Neuronal stem cell (in vitro differentiated cells): Measurements from ENCODE around the gene FOXO1.

ENCODE experiments used
- DNase-seq: peaks from one replicate; pipeline ENCODE4 v3.0.0-alpha.2; 2013; ENCODE audit warnings: low spot score
- H2AFZ ChIP-seq: one replicate; pipeline ENCODE4 v1.6.1; 2013; ENCODE audit warnings: mild to moderate bottlenecking, low read length, inconsistent platforms
- H2AK5ac ChIP-seq: 2 replicates; pipeline ENCODE4 v1.6.1; 2013; ENCODE audit warnings: low read depth, mild to moderate bottlenecking, inconsistent platforms, low read length, moderate library complexity, mixed read lengths
- H2BK120ac ChIP-seq: 2 replicates; pipeline ENCODE4 v1.6.1; 2013; ENCODE audit warnings: low read depth, mild to moderate bottlenecking, inconsistent platforms, low read length, moderate library complexity, mixed read lengths
- H2BK12ac ChIP-seq: one replicate; pipeline ENCODE4 v1.6.1; 2013; ENCODE audit warnings: low read length, inconsistent platforms
- H2BK15ac ChIP-seq: 2 replicates; pipeline ENCODE4 v1.6.1; 2013; ENCODE audit warnings: mild to moderate bottlenecking, low read length, inconsistent platforms, mixed read lengths
- H2BK5ac ChIP-seq: one replicate; pipeline ENCODE4 v1.6.1; 2013; ENCODE audit warnings: inconsistent platforms, mild to moderate bottlenecking, low read length, moderate library complexity
- H3K14ac ChIP-seq: one replicate; pipeline ENCODE4 v1.6.1; 2013; ENCODE audit warnings: low read length, inconsistent platforms
- H3K18ac ChIP-seq: 2 replicates; pipeline ENCODE4 v1.6.1; 2013; ENCODE audit warnings: low read length, inconsistent platforms
- H3K23ac ChIP-seq: 2 replicates; pipeline ENCODE4 v1.6.1; 2013; ENCODE audit warnings: low read depth, mild to moderate bottlenecking, mixed read lengths, low read length, inconsistent platforms; ENCODE audit not compliant: poor library complexity
- H3K27ac ChIP-seq: replicated peaks from 3 replicates; pipeline ENCODE4 v1.5.1; 2013; ENCODE audit warnings: low read length, inconsistent platforms
- H3K27me3 ChIP-seq, 3 experiments: 2 replicates each; pipeline ENCODE4 v1.6.1; 2013; ENCODE audit warnings: low read length in 3 of 3, mild to moderate bottlenecking in 2 of 3, inconsistent platforms in 1 of 3, low read depth in 1 of 3, mixed read lengths in 1 of 3, moderate library complexity in 1 of 3; ENCODE audit not compliant: control insufficient read depth in 3 of 3, insufficient read depth in 3 of 3
- H3K36me3 ChIP-seq, 2 donors: replicated peaks in 1 of 2; 2 replicates each; pipeline ENCODE4 v1.6.1; 2013; ENCODE audit warnings: low read length in 2 of 2; ENCODE audit not compliant: control insufficient read depth in 2 of 2, insufficient read depth in 2 of 2
- H3K4ac ChIP-seq: 2 replicates; pipeline ENCODE4 v1.6.1; 2013; ENCODE audit warnings: inconsistent platforms, mild to moderate bottlenecking, low read length, moderate library complexity
- H3K4me1 ChIP-seq, 2 donors: 1 replicate in 1 of 2; 2 replicates in 1 of 2; pipeline ENCODE4 v1.6.1; 2013; ENCODE audit warnings: low read length in 2 of 2, low read depth in 1 of 2; ENCODE audit not compliant: control insufficient read depth in 2 of 2, insufficient read depth in 1 of 2
- H3K4me2 ChIP-seq: one replicate; pipeline ENCODE4 v1.6.1; 2013; ENCODE audit warnings: mild to moderate bottlenecking, low read length, inconsistent platforms; ENCODE audit not compliant: insufficient read depth, poor library complexity, severe bottlenecking
- H3K4me3 ChIP-seq, 2 donors: 2 replicates each; pipeline ENCODE4 v1.5.1; 2013; ENCODE audit warnings: low read length in 2 of 2, mild to moderate bottlenecking in 2 of 2, inconsistent platforms in 1 of 2, moderate library complexity in 1 of 2
- H3K79me1 ChIP-seq: one replicate; pipeline ENCODE4 v1.6.1; 2013; ENCODE audit warnings: low read depth, mild to moderate bottlenecking, inconsistent platforms, low read length, moderate library complexity
- H3K9ac ChIP-seq: one replicate; pipeline ENCODE4 v1.6.1; 2013; ENCODE audit warnings: mild to moderate bottlenecking, low read depth, low read length, inconsistent platforms; ENCODE audit not compliant: poor library complexity
- H3K9me3 ChIP-seq, 2 donors: replicated peaks in 1 of 2; 2 replicates each; pipeline versions ENCODE3 to v1.6.1; 2013; ENCODE audit warnings: low read length in 2 of 2, mild to moderate bottlenecking in 2 of 2, inconsistent platforms in 1 of 2, low read depth in 1 of 2, mixed read lengths in 1 of 2, moderate library complexity in 1 of 2; ENCODE audit not compliant: control insufficient read depth in 2 of 2, insufficient read depth in 1 of 2
- H4K8ac ChIP-seq: one replicate; pipeline ENCODE4 v1.6.1; 2013; ENCODE audit warnings: low read depth, mild to moderate bottlenecking, inconsistent platforms, low read length, moderate library complexity
- H4K91ac ChIP-seq: one replicate; pipeline ENCODE4 v1.6.1; 2013; ENCODE audit warnings: low read length, low read depth, mild to moderate bottlenecking, inconsistent platforms; ENCODE audit not compliant: poor library complexity
- WGBS, 2 donors: extraction: QIAGEN DNeasy Blood & Tissue Kit; methylation state at CpG; one replicate each; pipeline ENCODE4 v1.1.7; 2013; ENCODE audit warnings: missing lambda C conversion rate in 2 of 2, mixed read lengths in 1 of 2; ENCODE audit not compliant: insufficient read length in 2 of 2, insufficient replicate concordance in 1 of 2; ENCODE audit errors: extremely low coverage in 2 of 2; 5-methylcytosine and 5-hydroxymethylcytosine counted together

FOXO1 gene

DNA sequence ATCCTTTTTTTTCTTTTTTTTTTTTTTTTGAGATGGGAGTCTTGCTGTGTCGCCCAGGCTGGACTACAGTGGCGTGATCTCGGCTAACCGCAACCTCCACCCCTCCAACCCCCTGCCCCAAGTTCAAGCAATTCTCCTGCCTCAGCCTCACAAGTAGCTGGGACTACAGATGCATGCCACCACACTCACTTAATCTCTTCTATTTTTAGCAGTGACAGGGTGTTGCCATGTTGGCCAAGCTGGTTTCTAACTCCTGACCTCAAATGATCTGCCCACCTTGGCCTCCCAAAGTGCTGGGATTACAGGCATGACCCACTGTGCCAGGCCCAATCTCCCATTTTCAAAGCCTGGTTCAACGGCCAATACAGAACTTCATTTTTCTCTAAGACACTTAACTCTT, 9.1 kb downstream of the FOXO1 start:
- no peak overlapping the region for H2BK5ac ChIP-seq
- peaks cover 3% of the 10 kb centered on the region for H3K79me1 ChIP-seq
- H3K4ac ChIP-seq, result no peak overlapping the region
- no peaks in the 10 kb centered on the region for H3K36me3 ChIP-seq
- DNase-seq, result no peak
- H2BK15ac ChIP-seq, result no peak overlapping the region
- H4K91ac ChIP-seq, result no peak overlapping the region
- no peak overlapping the region for H3K27ac ChIP-seq
- peaks cover 0 to 24% of the 10 kb centered on the region in 2 donors for H3K9me3 ChIP-seq
- H3K4me3 ChIP-seq, result no peak overlapping the region
- no peak overlapping the region for H3K4me2 ChIP-seq
- no peaks in the 10 kb centered on the region for H3K27me3 ChIP-seq
- no peak overlapping the region for H2BK12ac ChIP-seq
- no peak overlapping the region for H4K8ac ChIP-seq
- no CpG with 5 or more reads among the region's 5 CpGs for WGBS, 2 donors
- no peak overlapping the region for H3K18ac ChIP-seq
- peaks cover 4 to 8% of the 10 kb centered on the region in 2 donors for H3K4me1 ChIP-seq
- H3K9ac ChIP-seq, result no peak overlapping the region
- H3K23ac ChIP-seq, result no peak overlapping the region
- H3K14ac ChIP-seq, result no peak overlapping the region
- H2BK120ac ChIP-seq, result no peak overlapping the region
- no peak overlapping the region for H2AFZ ChIP-seq
- no peak overlapping the region for H2AK5ac ChIP-seq

DNA sequence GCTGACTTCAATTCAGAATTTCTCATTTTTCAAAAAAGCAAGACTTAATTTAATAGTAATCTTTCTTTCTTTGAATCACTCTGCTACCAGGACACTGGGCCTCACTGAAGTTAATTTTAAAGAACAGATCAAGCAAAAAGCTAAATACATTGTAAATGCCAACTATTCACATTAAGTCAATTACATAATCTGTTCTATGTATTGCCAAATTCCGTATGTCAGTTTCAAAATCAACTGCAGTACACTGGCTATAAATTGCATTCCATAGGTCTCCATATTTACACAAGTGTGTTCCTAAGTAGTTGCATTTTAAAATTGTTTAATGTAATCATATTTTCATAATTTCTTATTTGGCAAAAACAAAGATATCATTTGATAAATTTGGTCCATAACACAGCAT, 10.1 kb downstream of the FOXO1 start:
- Histone ChIP-seq H3K36me3 (no peaks in the 10 kb centered on the region), H3K4me3 (no peak overlapping the region), H3K4ac (no peak overlapping the region), H3K4me1 (peaks cover 4 to 6% of the 10 kb centered on the region in 2 donors), H3K27me3 (no peaks in the 10 kb centered on the region), H2BK120ac (no peak overlapping the region), H4K91ac (no peak overlapping the region), H2AFZ (no peak overlapping the region), H4K8ac (no peak overlapping the region), H2AK5ac (no peak overlapping the region), H3K23ac (no peak overlapping the region), H2BK12ac (no peak overlapping the region), H3K27ac (no peak overlapping the region), H3K14ac (no peak overlapping the region), H3K79me1 (peaks cover 6% of the 10 kb centered on the region), H3K18ac (no peak overlapping the region), H3K9me3 (peaks cover 0 to 25% of the 10 kb centered on the region in 2 donors), H2BK5ac (no peak overlapping the region), H3K9ac (no peak overlapping the region), H3K4me2 (no peak overlapping the region), H2BK15ac (no peak overlapping the region)
- no CpG with 5 or more reads among the region's 1 CpG for WGBS, 2 donors
- no peak for DNase-seq

DNA sequence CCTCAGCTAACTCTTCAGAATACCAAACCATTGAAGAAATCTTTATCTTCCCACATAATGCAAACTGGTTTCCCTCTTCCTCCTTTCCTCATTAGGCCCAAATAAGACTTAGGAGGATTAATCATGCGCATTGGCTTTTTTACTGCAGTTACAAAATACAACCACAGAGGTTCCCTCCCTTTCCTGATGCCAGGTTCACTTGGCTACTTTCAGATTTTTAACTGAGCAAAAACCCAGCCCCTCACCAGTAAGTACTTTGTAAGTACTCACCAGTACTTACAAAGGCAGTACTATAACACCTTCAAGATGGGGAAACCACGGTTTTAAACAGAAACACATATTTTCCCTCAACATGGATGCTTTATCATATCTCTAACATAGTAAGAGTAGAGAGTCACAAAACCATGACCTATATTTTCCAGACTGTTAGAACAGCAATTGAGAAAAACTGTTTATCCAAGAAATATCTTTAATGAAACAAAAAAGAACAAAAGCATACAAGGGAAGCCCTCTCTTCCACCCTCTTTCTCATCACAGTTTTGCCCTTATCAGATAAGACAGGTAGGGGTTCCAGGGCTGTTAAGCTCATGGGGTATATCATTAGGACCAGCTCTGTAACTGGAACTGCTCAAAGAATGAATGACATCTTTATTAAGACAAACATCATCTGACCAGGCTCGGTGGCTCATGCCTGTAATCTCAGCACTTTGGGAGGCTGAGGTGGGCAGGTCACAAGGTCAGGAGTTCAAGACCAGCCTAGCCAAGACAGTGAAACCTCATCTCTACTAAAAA, 12.7 kb downstream of the FOXO1 start:
- Histone ChIP-seq H3K9ac (no peak overlapping the region), H3K23ac (no peak overlapping the region), H3K4ac (no peak overlapping the region), H3K9me3 (peaks cover 0 to 19% of the 10 kb centered on the region in 2 donors), H4K8ac (no peak overlapping the region), H2AK5ac (no peak overlapping the region), H2BK120ac (no peak overlapping the region), H3K79me1 (peaks cover 6% of the 10 kb centered on the region), H3K27ac (no peak overlapping the region), H4K91ac (no peak overlapping the region), H3K4me2 (no peak overlapping the region), H2BK12ac (no peak overlapping the region), H3K4me1 (peaks cover 0 to 15% of the 10 kb centered on the region in 2 donors), H3K27me3 (no peaks in the 10 kb centered on the region), H3K14ac (no peak overlapping the region), H2BK15ac (no peak overlapping the region), H3K36me3 (no peaks in the 10 kb centered on the region), H2AFZ (no peak overlapping the region), H3K4me3 (no peak overlapping the region), H3K18ac (no peak overlapping the region), H2BK5ac (no peak overlapping the region)
- no CpG with 5 or more reads among the region's 3 CpGs for WGBS, 2 donors
- DNase-seq, result no peak

DNA sequence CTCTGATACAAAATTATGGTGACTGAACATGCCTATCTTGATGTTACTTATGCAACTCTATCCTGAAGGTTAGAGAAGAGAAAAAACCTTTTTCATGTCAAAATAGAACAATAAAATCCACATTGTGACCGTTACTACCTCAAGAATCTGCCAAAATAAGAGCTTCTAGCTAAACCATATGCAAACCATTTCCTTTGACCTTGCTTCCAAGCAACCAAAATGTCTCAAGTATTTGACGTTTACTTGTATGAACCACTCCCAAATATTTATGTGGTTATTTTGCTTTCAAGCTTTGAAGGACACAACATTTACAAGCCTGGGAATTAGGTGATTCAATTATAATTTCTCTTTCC, 13.9 kb downstream of the FOXO1 start:
- Histone ChIP-seq H3K14ac (no peak overlapping the region), H2BK12ac (no peak overlapping the region)

More for the DNA sequence above, 13.9 kb downstream of the FOXO1 start:
- no peaks in the 10 kb centered on the region for H3K27me3 ChIP-seq
- no peak overlapping the region for H2AK5ac ChIP-seq
- H3K4me1 ChIP-seq, result peaks cover 3 to 22% of the 10 kb centered on the region in 2 donors
- no peak overlapping the region for H2AFZ ChIP-seq
- no peak overlapping the region for H3K18ac ChIP-seq
- no peak overlapping the region for H3K27ac ChIP-seq
- no peaks in the 10 kb centered on the region for H3K36me3 ChIP-seq
- no peak overlapping the region for H4K91ac ChIP-seq
- H3K23ac ChIP-seq, result no peak overlapping the region
- no CpG with 5 or more reads among the region's 2 CpGs for WGBS, 2 donors
- H2BK15ac ChIP-seq, result no peak overlapping the region
- no peak overlapping the region for H3K4me3 ChIP-seq
- no peak overlapping the region for H2BK5ac ChIP-seq
- peaks cover 0 to 11% of the 10 kb centered on the region in 2 donors for H3K9me3 ChIP-seq
- no peak overlapping the region for H3K9ac ChIP-seq
- no peak overlapping the region for H3K4ac ChIP-seq
- H4K8ac ChIP-seq, result no peak overlapping the region
- no peak overlapping the region for H2BK120ac ChIP-seq
- no peak for DNase-seq
- H3K4me2 ChIP-seq, result no peak overlapping the region
- H3K79me1 ChIP-seq, result peaks cover 6% of the 10 kb centered on the region
